Endothelial cell of umbilical vein (primary cell): ENCODE data around the gene VWA1. TPM values are rescaled to one million over a fixed set of nuclear protein-coding genes. Genes with fewer than 3 reads are reported as not detected.

Experiments
- BruUV-seq: library from RNA; stranded (reverse); fragments of 400-500 nt; replicated peaks from 2 replicates; lab custom pipeline; 2021; lab: Mats Ljungman, UMichigan
- CTCF ChIA-PET: fragments of 300-600, 350-600 bp; sonication (Branson Sonifier 250); formaldehyde crosslinking; loops from one replicate; lab custom pipeline; 2021; ENCODE audit warnings: antibody characterized with exemption, inconsistent platforms; lab: Charles Lee
- POLR2A ChIA-PET: fragments of 300-600, 350-600 bp; sonication (Branson Sonifier 250); formaldehyde crosslinking; loops from one replicate; lab custom pipeline; 2021; ENCODE audit warnings: antibody characterized with exemption, inconsistent platforms; lab: Charles Lee
- DNase-seq: peaks from one replicate; pipeline ENCODE4 v3.0.0-alpha.2; 2011; ENCODE audit warnings: low read depth, low spot score
- FAIRE-seq: peaks from 2 replicates; lab custom pipeline; 2011; peaks lifted over from hg19 to GRCh38; lab: Jason Lieb, UNC
- H2AFZ ChIP-seq: 2 replicates; pipeline ENCODE4 v1.6.0; 2012; ENCODE audit warnings: low read depth, low read length, control low read depth, inconsistent platforms
- H3K27ac ChIP-seq: 2 replicates; pipeline ENCODE4 v1.5.1; 2011; ENCODE audit warnings: low read depth, mild to moderate bottlenecking, control low read depth, low read length, moderate library complexity; ENCODE audit not compliant: insufficient read depth
- H3K27me3 ChIP-seq, 2 experiments: 2 replicates each; pipeline versions ENCODE4 v1.6.0 to v1.6.1; 2011; ENCODE audit warnings: low read length in 2 of 2, mixed read lengths in 1 of 2; ENCODE audit not compliant: control insufficient read depth in 2 of 2, insufficient read depth in 2 of 2
- H3K36me3 ChIP-seq, 2 experiments: 2 replicates in 1 of 2; 3 replicates in 1 of 2; pipeline ENCODE4 v1.5.1; 2011; ENCODE audit warnings: low read length in 2 of 2, mild to moderate bottlenecking in 1 of 2, moderate library complexity in 1 of 2; ENCODE audit not compliant: control insufficient read depth in 2 of 2, insufficient read depth in 2 of 2; ENCODE audit errors: extremely low read depth in 1 of 2
- H3K4me1 ChIP-seq: 3 replicates; pipeline ENCODE4 v1.5.1; 2011; ENCODE audit warnings: mild to moderate bottlenecking, low read length; ENCODE audit not compliant: control insufficient read depth, insufficient read depth; ENCODE audit errors: extremely low read depth
- H3K4me2 ChIP-seq: 2 replicates; pipeline ENCODE4 v1.6.1; 2011; ENCODE audit warnings: low read length, control low read depth, mixed read lengths; ENCODE audit not compliant: insufficient read depth
- H3K4me3 ChIP-seq, 3 experiments: fragments of 200-600 bp in 1 of 3; sonication (generic), shearing (Covaris generic) in 1 of 3; replicated peaks in 1 of 3; 2 replicates each; pipeline ENCODE4 v1.5.1; 2011 to 2016; ENCODE audit warnings: control low read depth in 3 of 3, low read length in 3 of 3, mild to moderate bottlenecking in 2 of 3, inconsistent platforms in 1 of 3, low read depth in 1 of 3, moderate library complexity in 1 of 3; ENCODE audit not compliant: insufficient read depth in 1 of 3
- H3K79me2 ChIP-seq: 2 replicates; pipeline ENCODE4 v1.6.0; 2012; ENCODE audit warnings: low read length, inconsistent platforms; ENCODE audit not compliant: control insufficient read depth, insufficient read depth
- H3K9ac ChIP-seq: replicated peaks from 2 replicates; pipeline ENCODE3; 2011; ENCODE audit warnings: low read length, control low read depth; ENCODE audit not compliant: insufficient read depth; ENCODE audit errors: extremely low read depth
- H3K9me1 ChIP-seq: replicated peaks from 3 replicates; pipeline ENCODE4 v1.6.0; 2011; ENCODE audit warnings: mild to moderate bottlenecking, low read length; ENCODE audit not compliant: control insufficient read depth, insufficient read depth; ENCODE audit errors: extremely low read depth
- H3K9me3 ChIP-seq: replicated peaks from 2 replicates; pipeline ENCODE4 v1.5.1; 2012; ENCODE audit warnings: low read length, inconsistent platforms; ENCODE audit not compliant: control insufficient read depth, insufficient read depth
- H4K20me1 ChIP-seq: replicated peaks from 2 replicates; pipeline ENCODE3; 2011; ENCODE audit warnings: mild to moderate bottlenecking, low read length; ENCODE audit not compliant: control insufficient read depth, insufficient read depth; ENCODE audit errors: extremely low read depth
- EZH2 ChIP-seq: IDR thresholded peaks from 2 replicates; pipeline ENCODE4 v1.6.1; 2012; ENCODE audit warnings: borderline replicate concordance, low read depth, mild to moderate bottlenecking, moderate library complexity, low read length, inconsistent platforms; ENCODE audit not compliant: severe bottlenecking
- FOS ChIP-seq: IDR thresholded peaks from 2 replicates; pipeline ENCODE4 v1.6.1; 2011; ENCODE audit warnings: mild to moderate bottlenecking, low read length, moderate library complexity, borderline replicate concordance; ENCODE audit not compliant: insufficient read depth
- GATA2 ChIP-seq: IDR thresholded peaks from 2 replicates; pipeline ENCODE4 v1.7.0; 2011; ENCODE audit warnings: low read depth, mild to moderate bottlenecking, moderate library complexity, mixed read lengths, low read length; ENCODE audit not compliant: insufficient read length, insufficient read depth
- JUN ChIP-seq: IDR thresholded peaks from 2 replicates; pipeline ENCODE4 v1.6.1; 2011; ENCODE audit warnings: borderline replicate concordance, low read depth; ENCODE audit not compliant: insufficient read length, insufficient read depth
- MYC ChIP-seq: IDR thresholded peaks from one replicate; pipeline ENCODE4 v1.6.1; 2011; ENCODE audit warnings: mild to moderate bottlenecking, low read depth, low read length
- POLR2A ChIP-seq: IDR thresholded peaks from 2 replicates; pipeline ENCODE4 v1.6.1; 2012; ENCODE audit warnings: low read depth, mild to moderate bottlenecking, control low read depth, low read length
- POLR2AphosphoS5 ChIP-seq: IDR thresholded peaks from 2 replicates; pipeline ENCODE4 v1.6.1; 2012; ENCODE audit warnings: low read depth, mild to moderate bottlenecking, control low read depth, low read length, moderate library complexity; ENCODE audit not compliant: insufficient read depth
- dilution Hi-C: fragments of 300-500 bp; cut with MboI; formaldehyde crosslinking; loops from one replicate; pipeline ENCODE4 v1.15.0; 2019; ENCODE audit warnings: low sequenced_read_pairs; ENCODE audit not compliant: extremely low pct_ligation_motif_present
- intact Hi-C: fragments of 100-400 bp; cut with micrococcal nuclease; formaldehyde crosslinking; loops from one replicate; pipeline ENCODE4 v1.10.0; 2022
- polyA plus RNA-seq, 4 experiments: library from polyadenylated mRNA; depleted of rRNA in 3 of 4; stranded (reverse) in 3 of 4; unstranded in 1 of 4; fragments of >200 nt; gene quantifications; 2 replicates each; pipeline versions ENCODE4 v1.2.1 to v1.2.3, GENCODE V29; 2011 to 2012; ENCODE audit warnings: missing spikeins in 1 of 4
- total RNA-seq: library from RNA; stranded (reverse); gene quantifications from 2 replicates; pipeline ENCODE4 v1.2.3, GENCODE V29; 2021
- TF ChIP-seq, protein P1 (sequence below): IDR thresholded peaks from 2 replicates; pipeline ENCODE4 v1.6.1; 2011; ENCODE audit not compliant: insufficient read depth, insufficient read length
- TF ChIP-seq, protein P2 (sequence below), 2 donors: IDR thresholded peaks; 1 replicate in 1 of 2; 2 replicates in 1 of 2; pipeline ENCODE4 v1.5.1; 2011; ENCODE audit warnings: low read length in 2 of 2, mild to moderate bottlenecking in 2 of 2, moderate library complexity in 2 of 2, control low read depth in 1 of 2, inconsistent platforms in 1 of 2, low read depth in 1 of 2; ENCODE audit not compliant: insufficient read depth in 1 of 2; ENCODE audit errors: extremely low read depth in 1 of 2

Gene VWA1
- total and polyA plus RNA-seq, 2 donors (not counting 3 experiments of a cell fraction or from before 2014, with no cell fraction given), result 2.0 to 6.1 TPM

DNA sequence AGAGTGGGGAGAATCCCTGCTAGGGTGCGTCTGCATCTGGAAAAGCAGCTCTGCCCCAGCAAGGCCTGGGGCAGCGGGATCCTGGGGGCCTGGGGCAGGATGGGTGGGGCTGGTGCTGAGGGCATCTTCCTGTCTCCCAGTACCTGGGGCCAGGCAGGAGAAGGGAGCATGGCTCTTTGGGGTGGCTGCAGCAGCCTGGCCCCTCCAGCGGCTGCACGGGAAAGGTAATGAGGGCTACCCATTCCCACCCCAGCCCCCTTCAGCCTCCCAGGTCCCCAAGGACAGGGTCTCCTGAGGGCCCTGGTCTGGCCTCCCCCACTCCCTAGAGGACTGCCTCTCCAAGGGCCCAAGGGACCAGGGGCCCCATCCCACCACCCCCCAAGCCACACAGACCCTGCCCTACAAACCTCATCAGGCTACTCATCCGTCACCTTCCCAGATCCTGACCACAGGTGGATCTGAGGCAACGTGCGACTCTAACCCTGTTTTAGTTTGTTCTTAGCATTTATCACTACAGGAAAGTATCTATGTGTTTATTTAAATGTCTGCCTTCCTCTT lies 13.5 kb upstream of the VWA1 start:
- ChIA-PET CTCF (interaction anchor here (0.6 to 1.7 kb wide), 3 partner anchors 9 to 18 kb away, joined by 3 to 4 read pairs (median 3); no protein-coding TSS in a partner anchor), POLR2A (no interaction called here)
- dilution Hi-C loops (no loop called here), intact Hi-C loops (no loop called here)
- H3K79me2 ChIP-seq, result no peaks in the 10 kb centered on the region
- H3K9me3 ChIP-seq, result no peaks in the 10 kb centered on the region
- H3K27ac ChIP-seq, result no peak overlapping the region
- no peaks in the 10 kb centered on the region for H3K27me3 ChIP-seq
- H3K4me1 ChIP-seq, result peaks cover 3% of the 10 kb centered on the region
- no peaks in the 10 kb centered on the region for H3K9me1 ChIP-seq
- no peaks in the 10 kb centered on the region for H4K20me1 ChIP-seq
- TF ChIP-seq JUN (no peak), FOS (no peak), EZH2 (no peak), MYC (no peak), POLR2A (no peak), POLR2AphosphoS5 (no peak), GATA2 (no peak)
- TF ChIP-seq, protein P1, sequence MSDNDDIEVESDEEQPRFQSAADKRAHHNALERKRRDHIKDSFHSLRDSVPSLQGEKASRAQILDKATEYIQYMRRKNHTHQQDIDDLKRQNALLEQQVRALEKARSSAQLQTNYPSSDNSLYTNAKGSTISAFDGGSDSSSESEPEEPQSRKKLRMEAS, result no peak
- TF ChIP-seq, protein P2, sequence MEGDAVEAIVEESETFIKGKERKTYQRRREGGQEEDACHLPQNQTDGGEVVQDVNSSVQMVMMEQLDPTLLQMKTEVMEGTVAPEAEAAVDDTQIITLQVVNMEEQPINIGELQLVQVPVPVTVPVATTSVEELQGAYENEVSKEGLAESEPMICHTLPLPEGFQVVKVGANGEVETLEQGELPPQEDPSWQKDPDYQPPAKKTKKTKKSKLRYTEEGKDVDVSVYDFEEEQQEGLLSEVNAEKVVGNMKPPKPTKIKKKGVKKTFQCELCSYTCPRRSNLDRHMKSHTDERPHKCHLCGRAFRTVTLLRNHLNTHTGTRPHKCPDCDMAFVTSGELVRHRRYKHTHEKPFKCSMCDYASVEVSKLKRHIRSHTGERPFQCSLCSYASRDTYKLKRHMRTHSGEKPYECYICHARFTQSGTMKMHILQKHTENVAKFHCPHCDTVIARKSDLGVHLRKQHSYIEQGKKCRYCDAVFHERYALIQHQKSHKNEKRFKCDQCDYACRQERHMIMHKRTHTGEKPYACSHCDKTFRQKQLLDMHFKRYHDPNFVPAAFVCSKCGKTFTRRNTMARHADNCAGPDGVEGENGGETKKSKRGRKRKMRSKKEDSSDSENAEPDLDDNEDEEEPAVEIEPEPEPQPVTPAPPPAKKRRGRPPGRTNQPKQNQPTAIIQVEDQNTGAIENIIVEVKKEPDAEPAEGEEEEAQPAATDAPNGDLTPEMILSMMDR (IDR thresholded peaks at IDR 0.05; ENCODE audit: extremely low read depth in 1 of 2, insufficient read depth in 1 of 2, low read depth in 1 of 2, low read length in 2 of 2), result no peak
- H3K4me2 ChIP-seq, result no peak overlapping the region
- BruUV-seq, result no TSS peak
- no peak overlapping the region for H3K9ac ChIP-seq
- H3K4me3 ChIP-seq, result no peak overlapping the region
- H3K36me3 ChIP-seq, result no peaks in the 10 kb centered on the region
- H2AFZ ChIP-seq, result no peak overlapping the region
- DNase-seq, result no peak
- FAIRE-seq, result no peak
